Progenitor cell of endocrine pancreas (in vitro differentiated cells): ENCODE data around the gene RUVBL1. TPM values are rescaled to one million over a fixed set of nuclear protein-coding genes. Genes with fewer than 3 reads are reported as not detected.
A peak's percentile ranks its signal among the peaks of the same experiment; 100 is the strongest.

Experiments
- DNase-seq: peaks from one replicate; pipeline ENCODE4 v3.0.0; 2021; ENCODE audit warnings: low spot score; ENCODE audit not compliant: unreplicated experiment
- H3K27ac Mint-ChIP-seq: 2 replicates; pipeline ENCODE4 v1.8.0; 2021; ENCODE audit warnings: mild to moderate bottlenecking, moderate library complexity, mixed read lengths
- H3K27me3 Mint-ChIP-seq: 2 replicates; pipeline ENCODE4 v1.8.0; 2021; ENCODE audit warnings: mixed read lengths
- H3K36me3 Mint-ChIP-seq: 2 replicates; pipeline ENCODE4 v1.8.0; 2022; ENCODE audit warnings: mixed read lengths; ENCODE audit not compliant: insufficient read depth
- H3K4me1 Mint-ChIP-seq: 2 replicates; pipeline ENCODE4 v1.8.0; 2021; ENCODE audit warnings: low read depth, mixed read lengths
- H3K4me3 Mint-ChIP-seq: 2 replicates; pipeline ENCODE4 v1.8.0; 2021; ENCODE audit warnings: low read depth, mild to moderate bottlenecking, moderate library complexity, mixed read lengths
- H3K9me3 Mint-ChIP-seq: 2 replicates; pipeline ENCODE4 v1.8.0; 2021; ENCODE audit warnings: low read depth, mixed read lengths
- total RNA-seq: library from RNA; stranded (reverse); gene quantifications from 2 replicates; pipeline ENCODE4 v1.2.1, GENCODE V29; 2021
- TF ChIP-seq, protein P1 (sequence below): fragments of 200-600 bp; sonication (generic); IDR thresholded peaks from one replicate; pipeline ENCODE4 v1.5.0; 2021; ENCODE audit warnings: antibody characterized with exemption, mild to moderate bottlenecking; ENCODE audit not compliant: unreplicated experiment

The RUVBL1 gene
- total RNA-seq, 1 donor from 2014 or later: 53.6 TPM

DNA sequence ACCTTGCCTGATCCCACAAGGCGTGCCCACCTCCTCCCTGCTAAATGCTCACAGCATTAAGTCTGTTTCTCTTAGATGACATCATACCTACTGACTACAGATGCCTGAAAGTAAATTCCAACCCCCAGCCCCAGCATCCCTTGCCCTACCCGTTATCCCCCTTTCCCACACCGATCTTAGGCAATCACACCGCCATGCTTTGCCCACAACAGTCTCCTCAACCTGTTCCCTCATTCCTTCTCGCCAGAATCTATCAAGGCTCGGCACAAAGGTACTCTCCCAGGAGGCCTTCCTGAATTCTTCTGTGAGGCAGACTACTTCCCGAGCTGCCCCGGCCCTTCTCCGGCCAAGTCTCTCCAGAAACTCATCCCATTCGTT lies 72.2 kb downstream of the RUVBL1 start:
- H3K9me3 Mint-ChIP-seq: no peaks in the 10 kb centered on the region
- peaks cover 7% of the 10 kb centered on the region for H3K36me3 Mint-ChIP-seq
- H3K4me3 Mint-ChIP-seq: peak overlapping the region; percentile 88
- H3K27me3 Mint-ChIP-seq: peaks cover 7% of the 10 kb centered on the region
- TF ChIP-seq, protein P1, sequence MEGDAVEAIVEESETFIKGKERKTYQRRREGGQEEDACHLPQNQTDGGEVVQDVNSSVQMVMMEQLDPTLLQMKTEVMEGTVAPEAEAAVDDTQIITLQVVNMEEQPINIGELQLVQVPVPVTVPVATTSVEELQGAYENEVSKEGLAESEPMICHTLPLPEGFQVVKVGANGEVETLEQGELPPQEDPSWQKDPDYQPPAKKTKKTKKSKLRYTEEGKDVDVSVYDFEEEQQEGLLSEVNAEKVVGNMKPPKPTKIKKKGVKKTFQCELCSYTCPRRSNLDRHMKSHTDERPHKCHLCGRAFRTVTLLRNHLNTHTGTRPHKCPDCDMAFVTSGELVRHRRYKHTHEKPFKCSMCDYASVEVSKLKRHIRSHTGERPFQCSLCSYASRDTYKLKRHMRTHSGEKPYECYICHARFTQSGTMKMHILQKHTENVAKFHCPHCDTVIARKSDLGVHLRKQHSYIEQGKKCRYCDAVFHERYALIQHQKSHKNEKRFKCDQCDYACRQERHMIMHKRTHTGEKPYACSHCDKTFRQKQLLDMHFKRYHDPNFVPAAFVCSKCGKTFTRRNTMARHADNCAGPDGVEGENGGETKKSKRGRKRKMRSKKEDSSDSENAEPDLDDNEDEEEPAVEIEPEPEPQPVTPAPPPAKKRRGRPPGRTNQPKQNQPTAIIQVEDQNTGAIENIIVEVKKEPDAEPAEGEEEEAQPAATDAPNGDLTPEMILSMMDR: no peak
- no peak for DNase-seq
- H3K27ac Mint-ChIP-seq: peak overlapping the region; percentile 97
- peaks cover 29% of the 10 kb centered on the region for H3K4me1 Mint-ChIP-seq

DNA sequence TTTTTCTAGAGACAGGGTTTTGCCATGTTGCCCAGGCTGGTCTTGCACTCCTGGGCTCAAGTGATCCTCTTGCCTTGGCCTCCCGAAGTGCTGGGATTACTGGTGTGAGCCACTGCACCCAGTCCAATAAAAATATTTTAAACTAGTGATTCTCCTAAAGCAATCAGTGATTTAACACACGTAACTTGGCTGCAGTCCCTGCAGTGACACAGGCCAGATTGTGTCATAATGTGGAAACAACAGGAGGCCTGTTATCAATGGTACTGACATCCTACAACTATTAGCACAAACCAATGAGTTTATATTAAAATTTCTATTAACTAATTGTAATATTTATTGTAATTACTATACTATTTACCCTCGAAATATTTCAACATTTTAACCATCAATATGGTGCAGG lies 73.0 kb downstream of the RUVBL1 start:
- Mint-ChIP-seq H3K27ac (no peak overlapping the region), H3K9me3 (no peaks in the 10 kb centered on the region), H3K4me3 (no peak overlapping the region), H3K4me1 (peaks cover 29% of the 10 kb centered on the region), H3K27me3 (peaks cover 10% of the 10 kb centered on the region), H3K36me3 (peaks cover 7% of the 10 kb centered on the region)
- DNase-seq: no peak
- TF ChIP-seq, protein P1: no peak

DNA sequence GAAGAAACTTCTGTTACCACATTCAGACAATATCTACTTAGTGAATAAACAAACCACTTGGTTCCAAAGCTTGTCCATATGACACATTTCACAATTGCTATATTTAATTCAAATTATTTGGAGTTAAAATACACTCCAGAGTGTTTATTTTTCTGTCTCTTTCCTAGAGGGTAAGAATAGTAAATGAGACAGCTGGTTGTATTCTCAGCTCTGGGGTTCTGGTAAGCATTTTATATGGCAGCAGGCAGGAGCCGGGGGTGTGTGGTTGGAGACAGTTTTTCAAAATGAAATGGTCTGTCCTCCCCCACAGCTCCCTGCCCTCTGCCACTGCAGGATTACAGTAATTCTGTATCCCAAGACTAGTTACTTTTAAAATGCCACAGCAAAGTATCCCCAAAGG lies 82.3 kb downstream of the RUVBL1 start:
- Mint-ChIP-seq H3K4me3 (no peak overlapping the region), H3K36me3 (no peaks in the 10 kb centered on the region), H3K27ac (no peak overlapping the region), H3K9me3 (no peaks in the 10 kb centered on the region), H3K27me3 (peaks cover 23% of the 10 kb centered on the region), H3K4me1 (peaks cover 2% of the 10 kb centered on the region)
- DNase-seq: no peak
- TF ChIP-seq, protein P1: no peak

DNA sequence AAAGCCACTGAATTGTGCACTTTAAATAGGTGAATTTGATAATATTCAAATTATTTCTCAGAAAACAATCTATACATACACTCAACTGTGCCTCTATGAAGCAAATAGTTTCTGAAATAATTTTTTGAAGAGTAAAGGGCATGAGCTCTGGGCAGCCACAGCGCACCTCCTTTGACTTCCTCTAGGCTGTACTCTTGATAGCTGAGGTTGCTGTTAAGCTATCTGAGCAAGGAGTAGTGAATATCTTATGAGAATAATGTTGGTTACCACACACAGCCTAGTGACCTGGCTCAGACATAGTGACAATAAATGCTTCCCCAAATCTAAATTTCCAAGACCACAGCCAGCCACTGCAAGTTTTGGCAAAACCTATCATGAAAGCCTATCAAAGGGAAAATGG lies 83.0 kb downstream of the RUVBL1 start:
- TF ChIP-seq, protein P1: no peak
- H3K27me3 Mint-ChIP-seq: peaks cover 20% of the 10 kb centered on the region
- no peaks in the 10 kb centered on the region for H3K36me3 Mint-ChIP-seq
- DNase-seq: no peak
- H3K27ac Mint-ChIP-seq: no peak overlapping the region
- no peaks in the 10 kb centered on the region for H3K9me3 Mint-ChIP-seq
- no peak overlapping the region for H3K4me3 Mint-ChIP-seq
- H3K4me1 Mint-ChIP-seq: peaks cover 5% of the 10 kb centered on the region

DNA sequence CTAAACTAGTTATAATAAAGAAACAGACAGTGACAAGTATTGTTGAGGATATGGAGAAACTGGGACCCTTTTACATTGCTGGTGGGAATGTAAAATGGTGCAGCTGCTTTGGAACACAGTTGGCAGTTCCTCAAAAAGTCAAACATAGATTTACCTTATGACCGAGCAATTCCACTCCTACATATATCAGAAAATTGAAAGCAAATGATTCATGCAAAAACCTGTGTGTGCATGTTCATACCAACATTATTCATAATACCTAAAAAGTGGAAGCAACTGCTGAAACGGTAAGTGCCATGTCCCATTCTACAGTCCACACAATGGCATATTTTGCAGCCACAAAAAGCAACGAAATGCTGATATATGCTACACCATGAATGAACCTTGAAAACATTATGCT lies 83.6 kb downstream of the RUVBL1 start:
- Mint-ChIP-seq H3K36me3 (no peaks in the 10 kb centered on the region), H3K27me3 (peaks cover 20% of the 10 kb centered on the region), H3K4me3 (no peak overlapping the region), H3K4me1 (peaks cover 5% of the 10 kb centered on the region), H3K9me3 (no peaks in the 10 kb centered on the region), H3K27ac (no peak overlapping the region)
- no peak for DNase-seq
- TF ChIP-seq, protein P1: no peak
